Measurements from ENCODE around the gene GDPD5.

Gene GDPD5

DNA sequence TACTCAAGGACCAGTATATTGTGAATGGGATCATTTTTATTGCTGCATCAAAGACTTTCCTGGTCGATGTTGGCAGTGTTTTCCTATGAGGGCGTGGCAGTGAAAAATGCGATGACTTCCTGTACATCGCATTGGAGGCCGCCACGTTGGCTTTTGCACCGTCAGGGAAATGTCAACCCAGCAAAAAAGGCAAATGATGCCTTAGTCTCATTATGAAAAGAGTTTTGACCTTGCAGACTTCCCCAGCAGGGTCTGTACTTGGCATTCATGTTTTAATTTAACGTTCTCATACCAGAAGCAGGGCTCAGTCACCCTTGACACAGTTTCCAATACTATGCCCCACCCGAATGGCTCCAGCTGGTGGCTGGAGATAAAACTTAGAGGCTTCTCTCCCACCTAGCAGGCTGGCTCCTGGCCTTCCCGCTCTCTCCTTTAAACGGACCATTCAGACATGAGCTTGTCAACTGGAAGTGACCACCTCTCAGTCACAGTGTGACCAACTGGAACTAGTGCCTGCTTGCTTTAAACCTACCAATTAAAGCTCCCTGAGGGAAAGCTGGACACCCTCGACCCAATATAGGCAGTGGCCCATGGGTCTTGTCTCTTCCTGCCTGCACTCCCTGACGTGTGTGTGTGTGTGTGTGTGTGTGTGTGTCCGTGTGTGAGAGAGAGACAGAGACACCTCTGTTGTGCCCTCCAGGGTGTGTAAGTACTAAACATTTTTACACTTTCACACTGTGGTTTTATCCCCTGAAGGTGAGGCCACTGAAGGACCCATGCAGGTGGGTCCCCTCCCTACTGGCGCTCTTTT, 8.7 kb upstream of the GDPD5 start:
- no peak for DNase-seq (ENCODE audit: low spot score)

- DNase-seq (ENCODE audit: low spot score) = no peak
Observed at GRCh38 chr11:75533896-75534258, 8.1 kb upstream of the GDPD5 start.

DNA sequence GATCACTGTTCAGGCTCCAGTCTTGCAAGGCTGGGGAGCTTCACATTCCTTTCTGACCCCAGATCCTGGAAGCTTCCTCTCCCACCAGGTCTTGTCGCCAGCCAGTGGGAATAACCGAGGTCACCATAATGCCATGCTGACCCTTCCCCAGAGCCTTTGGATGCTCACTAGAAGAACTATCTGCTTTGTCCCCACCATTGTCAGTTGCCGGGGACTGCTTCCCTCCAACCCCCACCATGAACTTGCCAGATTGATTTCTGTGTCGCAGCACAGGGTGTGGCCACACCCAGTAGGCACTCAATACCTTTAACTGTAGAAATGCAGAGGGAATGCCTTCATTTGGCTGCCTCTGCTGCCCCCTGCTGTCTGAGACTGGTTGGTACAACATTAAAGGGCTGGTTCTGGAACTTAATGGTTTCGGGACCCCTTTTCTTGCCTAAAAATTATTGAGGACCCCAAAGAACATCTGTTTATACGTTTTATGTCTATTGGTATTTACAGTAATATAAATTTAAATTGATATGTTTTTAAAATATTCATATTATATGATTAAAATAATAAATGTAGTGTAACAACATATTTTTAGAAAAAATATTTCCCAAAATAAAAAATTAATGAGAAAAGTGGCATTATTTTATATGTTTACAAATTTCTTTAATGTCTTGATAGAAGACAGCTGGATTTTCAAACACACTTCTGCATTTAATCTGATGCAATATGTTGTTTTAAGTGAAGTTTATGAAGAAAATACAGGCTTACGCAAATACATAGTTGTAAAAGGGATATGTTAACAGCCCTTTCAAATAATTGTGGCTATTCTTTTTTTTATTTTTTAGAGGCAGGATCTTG, 6.7 kb upstream of the GDPD5 start:
- peak; percentile 86 for DNase-seq (ENCODE audit: low spot score)

- DNase-seq (ENCODE audit: low spot score) = no peak
Observed at GRCh38 chr11:75531325-75531724, 5.6 kb upstream of the GDPD5 start.

- no peak for DNase-seq (ENCODE audit: low spot score)
Observed at GRCh38 chr11:75530577-75530976, 4.8 kb upstream of the GDPD5 start.

GRCh38 chr11:75527938-75528735, 2.4 kb upstream of the GDPD5 start:
- no peak for DNase-seq (ENCODE audit: low spot score)

DNA sequence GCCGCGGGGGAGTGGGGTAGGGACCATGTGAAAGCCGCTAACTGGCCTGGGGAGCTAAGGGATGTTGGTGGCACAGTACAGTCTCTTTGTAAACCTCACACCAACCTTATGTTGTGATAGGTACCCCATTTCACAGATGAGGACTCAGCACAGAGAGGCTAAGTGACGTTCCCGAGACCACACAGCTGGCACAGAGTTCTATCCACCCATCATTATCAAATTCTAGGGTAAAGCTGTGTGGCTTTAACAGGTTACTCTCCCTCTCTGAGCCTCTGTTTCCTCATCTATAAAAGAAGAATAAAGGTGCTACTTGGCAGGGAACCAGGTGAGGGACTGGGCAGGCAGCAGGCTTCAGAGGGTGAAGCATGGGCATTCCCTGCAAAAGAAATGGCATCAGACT, 1.4 kb upstream of the GDPD5 start:
- DNase-seq (ENCODE audit: low spot score) = no peak

DNA sequence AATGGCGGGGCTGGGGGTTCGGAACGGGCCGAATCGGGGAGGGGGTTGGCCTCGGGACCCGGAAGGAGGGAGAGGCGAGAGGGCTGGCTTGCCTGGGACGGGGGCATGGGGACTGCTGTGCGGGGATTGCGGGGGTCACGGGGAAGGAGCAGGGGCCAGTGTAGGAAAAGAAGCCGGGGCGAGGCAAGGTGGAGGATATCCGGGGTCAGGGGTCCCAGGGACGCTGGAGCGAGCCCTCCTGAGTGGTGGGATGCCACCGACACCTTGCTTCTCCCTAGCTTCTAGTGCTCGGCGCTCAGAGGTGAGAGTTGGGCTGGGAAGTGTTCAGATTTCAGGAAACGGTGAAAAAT, 426 bp upstream of the GDPD5 start:
- no peak for DNase-seq (ENCODE audit: low spot score)

GRCh38 chr11:75524665-75525432, 892 bp downstream of the GDPD5 start:
- no peak for DNase-seq (ENCODE audit: low spot score)

GRCh38 chr11:75523811-75524664, 1.7 kb downstream of the GDPD5 start:
- no peak for DNase-seq (ENCODE audit: low spot score)

- no peak for DNase-seq (ENCODE audit: low spot score)
Observed at GRCh38 chr11:75523189-75523588, 2.6 kb downstream of the GDPD5 start.

DNA sequence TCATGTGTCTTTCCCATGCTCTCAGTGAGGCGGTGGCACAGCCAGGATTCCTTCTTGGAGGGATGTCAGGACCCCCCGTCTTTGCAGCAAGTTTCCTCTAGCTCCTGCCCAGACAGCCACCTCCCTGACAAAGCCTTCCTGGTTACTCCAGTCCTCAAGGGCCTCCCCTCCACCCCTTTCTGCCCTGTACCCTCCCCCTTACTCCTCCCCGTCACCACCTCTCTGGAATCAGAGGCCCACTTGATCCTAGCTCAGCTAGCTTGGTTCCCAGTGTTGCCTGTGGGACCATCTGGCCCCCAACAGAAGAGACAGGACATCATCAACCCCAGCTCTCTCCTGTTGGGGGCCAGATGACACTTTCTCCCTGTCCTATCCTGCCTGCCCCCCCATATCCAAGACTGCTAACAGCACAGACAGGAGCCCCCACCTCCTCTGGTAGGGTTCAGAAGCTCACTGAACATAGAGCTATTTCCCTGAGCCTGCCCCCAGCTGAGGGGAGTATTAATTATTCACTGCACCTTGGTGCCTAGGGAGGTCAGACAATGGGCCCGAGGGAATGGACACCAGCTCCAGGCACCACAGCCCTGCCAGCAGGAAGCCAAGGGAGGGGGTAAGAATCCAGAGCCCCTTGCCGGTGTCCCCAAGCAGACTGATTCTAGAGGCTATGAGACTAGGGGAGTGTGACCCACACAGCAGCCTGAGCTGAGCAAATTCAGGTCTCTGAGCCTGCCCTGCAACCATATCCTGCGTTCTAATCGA, 3.3 kb downstream of the GDPD5 start:
- no peak for DNase-seq (ENCODE audit: low spot score)

- DNase-seq (ENCODE audit: low spot score) = no peak
Observed at GRCh38 chr11:75520688-75521087, 5.1 kb downstream of the GDPD5 start.

DNA sequence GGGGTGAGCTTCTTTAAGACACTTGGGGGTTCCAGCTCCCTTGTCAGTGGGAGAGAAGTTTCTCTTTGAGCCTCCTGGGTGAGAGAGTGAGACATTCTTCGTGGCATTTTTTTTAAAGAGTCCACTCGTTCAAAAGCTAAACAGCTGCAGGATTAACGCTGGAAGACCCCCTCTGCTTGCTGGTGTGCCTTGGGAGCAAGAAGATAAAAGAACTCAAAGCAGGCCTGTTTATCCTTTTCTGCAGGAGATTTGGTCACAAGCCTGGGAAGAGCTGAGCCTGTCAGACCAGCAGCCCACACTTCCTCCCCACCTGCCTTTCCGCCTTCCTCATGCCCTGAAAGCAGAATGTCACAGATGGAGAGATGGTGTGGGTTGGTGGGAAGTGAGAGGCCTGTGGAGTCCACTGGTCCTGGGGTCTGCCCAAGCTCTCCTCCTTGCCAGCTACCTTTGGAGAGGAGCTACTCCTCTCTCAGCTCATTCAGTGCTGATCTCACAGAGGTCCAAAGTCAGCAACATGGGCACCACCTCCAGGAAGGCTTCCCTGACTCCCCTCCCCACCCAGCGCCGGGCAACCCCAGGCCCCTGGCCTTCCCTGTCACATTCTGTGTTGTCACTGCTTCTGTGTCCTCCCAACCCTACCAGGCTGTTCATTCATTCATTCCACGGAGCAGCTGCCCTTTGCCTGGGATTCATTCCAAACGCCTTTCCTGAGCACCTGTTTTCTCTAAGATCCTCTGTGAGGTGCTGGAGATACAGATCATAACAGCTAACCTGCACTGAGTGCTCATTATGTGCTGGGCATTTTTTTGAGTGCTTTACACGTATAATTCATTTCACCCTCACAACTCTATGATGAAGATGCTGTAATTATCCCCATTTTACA, 6.7 kb downstream of the GDPD5 start:
- no peak for DNase-seq (ENCODE audit: low spot score)

GRCh38 chr11:75518204-75518549, 7.6 kb downstream of the GDPD5 start:
- no peak for DNase-seq (ENCODE audit: low spot score)

DNA sequence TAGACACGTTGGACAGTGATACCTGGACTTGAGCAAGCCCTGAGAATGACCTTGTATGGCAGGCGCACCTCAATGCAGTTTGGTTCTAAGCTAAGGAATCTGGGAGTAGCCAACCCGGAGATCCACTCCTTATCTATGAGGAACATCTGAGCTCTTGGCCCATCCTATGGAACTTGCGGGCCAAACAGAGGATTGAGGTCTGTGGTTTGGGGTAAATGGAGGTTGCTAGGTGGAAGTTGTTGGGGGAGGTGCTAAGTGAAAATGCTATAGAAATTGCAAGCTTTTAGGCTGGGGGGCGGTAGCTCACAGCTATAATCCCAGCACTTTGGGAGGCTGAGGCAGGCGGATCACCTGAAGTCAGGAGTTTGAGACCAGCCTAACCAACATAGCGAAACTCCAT, 8.9 kb downstream of the GDPD5 start:
- DNase-seq (ENCODE audit: low spot score) = no peak

DNA sequence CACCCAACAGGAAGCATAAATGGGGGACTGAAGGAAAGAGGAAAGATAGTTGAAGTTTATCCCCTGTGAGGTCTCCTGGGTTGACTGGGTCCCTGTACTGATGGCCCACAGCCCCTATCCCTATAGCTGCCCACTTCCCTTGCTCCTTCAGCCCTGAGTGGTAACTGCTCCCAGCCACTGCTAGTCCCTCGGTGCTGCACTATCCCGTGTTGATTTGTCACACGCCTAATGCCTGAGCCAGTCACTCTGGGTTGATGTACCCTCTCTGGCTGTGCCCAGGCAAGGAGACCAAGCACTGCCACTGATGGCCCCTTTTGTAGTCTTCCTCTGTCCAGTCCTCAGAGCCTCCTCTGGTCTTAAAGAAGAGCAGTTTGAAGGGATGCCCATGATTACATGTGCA, 9.6 kb downstream of the GDPD5 start:
- DNase-seq (ENCODE audit: low spot score) = no peak

GRCh38 chr11:75514596-75514995, 11.1 kb downstream of the GDPD5 start:
- DNase-seq (ENCODE audit: low spot score) = no peak

GRCh38 chr11:75513250-75513649, 12.5 kb downstream of the GDPD5 start:
- no peak for DNase-seq (ENCODE audit: low spot score)

DNA sequence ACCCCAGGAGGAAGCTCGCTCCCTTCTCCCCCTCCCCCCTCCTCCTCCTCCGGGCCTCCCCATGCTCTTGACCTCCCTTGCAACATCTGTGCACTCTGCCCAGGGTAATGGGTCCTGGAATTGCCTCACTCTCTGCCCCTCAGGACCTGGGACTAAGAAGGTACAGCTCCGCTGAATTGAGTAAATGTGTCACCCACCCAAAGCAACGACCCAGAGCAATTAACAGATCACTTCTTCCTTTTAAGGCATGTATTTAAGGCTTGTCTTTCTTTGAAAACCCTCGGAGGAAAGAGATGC, 15.1 kb downstream of the GDPD5 start:
- no peak for DNase-seq (ENCODE audit: low spot score)

All from activated CD4-positive, alpha-beta T cell treated with anti-CD3 and anti-CD28 coated beads, Interleukin-2, Interleukin-4, amounts not matched to agents 100 ng/mL and 50 ng/mL, durations not matched to agents 16 hours and 8 hours (primary cell).